ENCODE measurements around the gene PROSER3.

DNA sequence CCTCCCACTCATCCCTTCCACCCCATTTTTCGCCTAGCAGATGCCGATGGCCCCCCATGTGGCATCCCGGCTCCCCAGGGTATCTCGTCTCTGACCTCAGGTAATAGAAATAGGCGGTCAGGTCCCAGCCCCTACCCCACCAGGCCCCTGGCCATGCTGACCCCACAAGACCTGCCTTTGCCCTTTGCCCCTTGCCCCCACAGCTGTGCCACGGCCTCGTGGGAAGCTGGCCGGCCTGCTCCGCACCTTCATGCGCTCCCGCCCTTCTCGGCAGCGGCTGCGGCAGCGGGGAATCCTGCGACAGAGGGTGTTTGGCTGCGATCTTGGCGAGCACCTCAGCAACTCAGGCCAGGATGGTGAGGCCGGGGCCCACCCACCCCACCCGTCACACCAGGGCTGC lies 22.7 kb downstream of the PROSER3 start:
- TF ChIP-seq EZH2 (IDR thresholded peaks at IDR 0.05; ENCODE audit: borderline replicate concordance, insufficient read depth, low read length, poor library complexity, severe bottlenecking) (no peak), EP300 (conservative IDR thresholded peaks at IDR 0.05; ENCODE audit: poor library complexity, severe bottlenecking) (no peak), POLR2AphosphoS5 (IDR thresholded peaks at IDR 0.05) (no peak), RAD21 (conservative IDR thresholded peaks at IDR 0.05) (no peak), MXI1 (conservative IDR thresholded peaks at IDR 0.05; ENCODE audit: poor library complexity, severe bottlenecking) (no peak)
- TF ChIP-seq, protein P1, sequence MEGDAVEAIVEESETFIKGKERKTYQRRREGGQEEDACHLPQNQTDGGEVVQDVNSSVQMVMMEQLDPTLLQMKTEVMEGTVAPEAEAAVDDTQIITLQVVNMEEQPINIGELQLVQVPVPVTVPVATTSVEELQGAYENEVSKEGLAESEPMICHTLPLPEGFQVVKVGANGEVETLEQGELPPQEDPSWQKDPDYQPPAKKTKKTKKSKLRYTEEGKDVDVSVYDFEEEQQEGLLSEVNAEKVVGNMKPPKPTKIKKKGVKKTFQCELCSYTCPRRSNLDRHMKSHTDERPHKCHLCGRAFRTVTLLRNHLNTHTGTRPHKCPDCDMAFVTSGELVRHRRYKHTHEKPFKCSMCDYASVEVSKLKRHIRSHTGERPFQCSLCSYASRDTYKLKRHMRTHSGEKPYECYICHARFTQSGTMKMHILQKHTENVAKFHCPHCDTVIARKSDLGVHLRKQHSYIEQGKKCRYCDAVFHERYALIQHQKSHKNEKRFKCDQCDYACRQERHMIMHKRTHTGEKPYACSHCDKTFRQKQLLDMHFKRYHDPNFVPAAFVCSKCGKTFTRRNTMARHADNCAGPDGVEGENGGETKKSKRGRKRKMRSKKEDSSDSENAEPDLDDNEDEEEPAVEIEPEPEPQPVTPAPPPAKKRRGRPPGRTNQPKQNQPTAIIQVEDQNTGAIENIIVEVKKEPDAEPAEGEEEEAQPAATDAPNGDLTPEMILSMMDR (IDR thresholded peaks at IDR 0.05; ENCODE audit: poor library complexity, severe bottlenecking), result no peak
- TF ChIP-seq, protein P2, sequence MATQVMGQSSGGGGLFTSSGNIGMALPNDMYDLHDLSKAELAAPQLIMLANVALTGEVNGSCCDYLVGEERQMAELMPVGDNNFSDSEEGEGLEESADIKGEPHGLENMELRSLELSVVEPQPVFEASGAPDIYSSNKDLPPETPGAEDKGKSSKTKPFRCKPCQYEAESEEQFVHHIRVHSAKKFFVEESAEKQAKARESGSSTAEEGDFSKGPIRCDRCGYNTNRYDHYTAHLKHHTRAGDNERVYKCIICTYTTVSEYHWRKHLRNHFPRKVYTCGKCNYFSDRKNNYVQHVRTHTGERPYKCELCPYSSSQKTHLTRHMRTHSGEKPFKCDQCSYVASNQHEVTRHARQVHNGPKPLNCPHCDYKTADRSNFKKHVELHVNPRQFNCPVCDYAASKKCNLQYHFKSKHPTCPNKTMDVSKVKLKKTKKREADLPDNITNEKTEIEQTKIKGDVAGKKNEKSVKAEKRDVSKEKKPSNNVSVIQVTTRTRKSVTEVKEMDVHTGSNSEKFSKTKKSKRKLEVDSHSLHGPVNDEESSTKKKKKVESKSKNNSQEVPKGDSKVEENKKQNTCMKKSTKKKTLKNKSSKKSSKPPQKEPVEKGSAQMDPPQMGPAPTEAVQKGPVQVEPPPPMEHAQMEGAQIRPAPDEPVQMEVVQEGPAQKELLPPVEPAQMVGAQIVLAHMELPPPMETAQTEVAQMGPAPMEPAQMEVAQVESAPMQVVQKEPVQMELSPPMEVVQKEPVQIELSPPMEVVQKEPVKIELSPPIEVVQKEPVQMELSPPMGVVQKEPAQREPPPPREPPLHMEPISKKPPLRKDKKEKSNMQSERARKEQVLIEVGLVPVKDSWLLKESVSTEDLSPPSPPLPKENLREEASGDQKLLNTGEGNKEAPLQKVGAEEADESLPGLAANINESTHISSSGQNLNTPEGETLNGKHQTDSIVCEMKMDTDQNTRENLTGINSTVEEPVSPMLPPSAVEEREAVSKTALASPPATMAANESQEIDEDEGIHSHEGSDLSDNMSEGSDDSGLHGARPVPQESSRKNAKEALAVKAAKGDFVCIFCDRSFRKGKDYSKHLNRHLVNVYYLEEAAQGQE (IDR thresholded peaks at IDR 0.05; ENCODE audit: borderline replicate concordance), result no peak
